H1 (cell line): ENCODE data around the gene KCNQ1. TPM values are rescaled to one million over a fixed set of nuclear protein-coding genes. Genes with fewer than 3 reads are reported as not detected.

Experiments used
- CTCF ChIA-PET: fragments of 300-600 bp; sonication (Branson Sonifier 250); formaldehyde crosslinking; loops from one replicate; lab custom pipeline; 2021; ENCODE audit not compliant: partially characterized antibody; lab: Charles Lee
- POLR2A ChIA-PET: fragments of 300-600 bp; sonication (Branson Sonifier 250); formaldehyde crosslinking; loops from one replicate; lab custom pipeline; 2021; ENCODE audit warnings: inconsistent platforms; ENCODE audit not compliant: partially characterized antibody; lab: Charles Lee
- DNase-seq, 2 experiments: peaks; one replicate each; pipeline versions ENCODE4 v3.0.0 to v3.0.0-alpha.2; 2010 to 2022; ENCODE audit warnings: low spot score in 2 of 2, low read depth in 1 of 2, mixed read lengths in 1 of 2
- FAIRE-seq: peaks from 2 replicates; lab custom pipeline; 2011; peaks lifted over from hg19 to GRCh38; lab: Jason Lieb, UNC
- H2AFZ ChIP-seq: 2 replicates; pipeline ENCODE4 v1.8.1; 2012; ENCODE audit warnings: low read length, inconsistent platforms
- H2AK5ac ChIP-seq: 2 replicates; pipeline ENCODE4 v1.6.1; 2013; ENCODE audit warnings: low read depth, low read length
- H2BK120ac ChIP-seq: replicated peaks from 2 replicates; pipeline ENCODE3; 2013; ENCODE audit warnings: low read depth, low read length, inconsistent platforms
- H2BK12ac ChIP-seq: 2 replicates; pipeline ENCODE4 v1.6.1; 2013; ENCODE audit warnings: low read depth, low read length
- H2BK15ac ChIP-seq: 2 replicates; pipeline ENCODE4 v1.6.1; 2013; ENCODE audit warnings: low read length
- H2BK20ac ChIP-seq: 2 replicates; pipeline ENCODE4 v1.6.1; 2013; ENCODE audit warnings: low read length
- H2BK5ac ChIP-seq: 2 replicates; pipeline ENCODE4 v1.6.1; 2013; ENCODE audit warnings: low read depth, low read length
- H3K14ac ChIP-seq: 2 replicates; pipeline ENCODE4 v1.6.1; 2013; ENCODE audit warnings: inconsistent platforms; ENCODE audit not compliant: insufficient read length
- H3K18ac ChIP-seq: 2 replicates; pipeline ENCODE4 v1.6.1; 2013; ENCODE audit warnings: low read length; ENCODE audit errors: extremely low read depth
- H3K23ac ChIP-seq: 2 replicates; pipeline ENCODE4 v1.6.1; 2013; ENCODE audit warnings: inconsistent platforms; ENCODE audit not compliant: insufficient read length
- H3K23me2 ChIP-seq: 2 replicates; pipeline ENCODE4 v1.6.1; 2013; ENCODE audit warnings: low read depth, low read length
- H3K27ac ChIP-seq: 2 replicates; pipeline ENCODE4 v1.6.1; 2011; ENCODE audit warnings: low read depth, low read length, inconsistent platforms
- H3K27me3 ChIP-seq, 4 experiments: replicated peaks in 1 of 4; 1 replicate in 1 of 4; 2 replicates in 3 of 4; pipeline versions ENCODE4 v1.6.1 to v1.8.1; 2011 to 2013; ENCODE audit warnings: low read length in 3 of 4, mild to moderate bottlenecking in 3 of 4, inconsistent platforms in 2 of 4, mixed read lengths in 2 of 4, moderate library complexity in 1 of 4; ENCODE audit not compliant: control insufficient read depth in 3 of 4, insufficient read depth in 3 of 4; ENCODE audit errors: extremely low read depth in 1 of 4
- H3K36me3 ChIP-seq, 4 experiments: 2 replicates each; pipeline versions ENCODE4 v1.6.1 to v1.8.1; 2011 to 2013; ENCODE audit warnings: mild to moderate bottlenecking in 4 of 4, low read length in 3 of 4, moderate library complexity in 2 of 4, control low read depth in 1 of 4, inconsistent platforms in 1 of 4; ENCODE audit not compliant: insufficient read depth in 4 of 4, control insufficient read depth in 2 of 4
- H3K4ac ChIP-seq: replicated peaks from 2 replicates; pipeline ENCODE3; 2013; ENCODE audit warnings: low read length, low read depth, mixed read lengths, inconsistent platforms; ENCODE audit not compliant: insufficient read length
- H3K4me1 ChIP-seq, 4 experiments: replicated peaks in 1 of 4; 1 replicate in 1 of 4; 2 replicates in 3 of 4; pipeline versions ENCODE4 v1.6.1 to v1.8.1; 2011 to 2013; ENCODE audit warnings: low read length in 3 of 4, inconsistent platforms in 2 of 4, mixed read lengths in 1 of 4; ENCODE audit not compliant: insufficient read depth in 4 of 4, control insufficient read depth in 3 of 4
- H3K4me2 ChIP-seq, 2 experiments: 2 replicates each; pipeline versions ENCODE4 v1.6.1 to v1.8.1; 2011 to 2013; ENCODE audit warnings: low read depth in 2 of 2, low read length in 2 of 2, control low read depth in 1 of 2, inconsistent platforms in 1 of 2, mild to moderate bottlenecking in 1 of 2; ENCODE audit not compliant: insufficient read depth in 1 of 2
- H3K4me3 ChIP-seq, 4 experiments: fragments of 200-600, 300-600 bp in 1 of 4; sonication (generic), shearing (Covaris generic), sonication (Bioruptor Twin) in 1 of 4; 2 replicates each; pipeline versions ENCODE4 v1.5.1 to v1.8.1; 2011 to 2016; ENCODE audit warnings: low read length in 4 of 4, low read depth in 3 of 4, control low read depth in 2 of 4, inconsistent platforms in 2 of 4, mild to moderate bottlenecking in 2 of 4, mixed read lengths in 1 of 4, moderate library complexity in 1 of 4; ENCODE audit not compliant: insufficient read depth in 2 of 4; ENCODE audit errors: extremely low read depth in 1 of 4
- H3K56ac ChIP-seq: replicated peaks from 2 replicates; pipeline ENCODE3; 2013; ENCODE audit warnings: low read depth, mild to moderate bottlenecking, mixed read lengths, low read length, inconsistent platforms; ENCODE audit not compliant: insufficient read length
- H3K79me1 ChIP-seq: 2 replicates; pipeline ENCODE4 v1.6.1; 2013; ENCODE audit warnings: low read depth, low read length, control low read depth
- H3K79me2 ChIP-seq, 2 experiments: 2 replicates each; pipeline versions ENCODE4 v1.6.1 to v1.8.1; 2012 to 2013; ENCODE audit warnings: low read length in 2 of 2, mild to moderate bottlenecking in 2 of 2, inconsistent platforms in 1 of 2; ENCODE audit not compliant: insufficient read depth in 2 of 2, control insufficient read depth in 1 of 2
- H3K9ac ChIP-seq, 4 experiments: replicated peaks in 1 of 4; 1 replicate in 1 of 4; 2 replicates in 3 of 4; pipeline versions ENCODE4 v1.6.1 to v1.8.1; 2011 to 2013; ENCODE audit warnings: low read depth in 3 of 4, low read length in 3 of 4, control low read depth in 2 of 4, mild to moderate bottlenecking in 2 of 4, moderate library complexity in 2 of 4, inconsistent platforms in 1 of 4; ENCODE audit errors: extremely low read depth in 1 of 4
- H3K9me3 ChIP-seq, 2 experiments: 2 replicates each; pipeline versions ENCODE4 v1.6.1 to v1.8.1; 2012 to 2013; ENCODE audit warnings: mild to moderate bottlenecking in 2 of 2, moderate library complexity in 2 of 2, control low read depth in 1 of 2, inconsistent platforms in 1 of 2, low read depth in 1 of 2, low read length in 1 of 2, mixed read lengths in 1 of 2; ENCODE audit not compliant: insufficient read depth in 2 of 2
- H4K20me1 ChIP-seq, 2 experiments: replicated peaks in 1 of 2; 2 replicates each; pipeline versions ENCODE3 to v1.8.1; 2011 to 2013; ENCODE audit warnings: inconsistent platforms in 2 of 2, low read length in 2 of 2, mild to moderate bottlenecking in 1 of 2; ENCODE audit not compliant: insufficient read depth in 2 of 2, control insufficient read depth in 1 of 2
- H4K5ac ChIP-seq: 2 replicates; pipeline ENCODE4 v1.6.1; 2013; ENCODE audit warnings: low read length, low read depth, mixed read lengths, inconsistent platforms; ENCODE audit not compliant: insufficient read length
- H4K8ac ChIP-seq: 2 replicates; pipeline ENCODE4 v1.8.0; 2013; ENCODE audit warnings: mild to moderate bottlenecking, moderate library complexity, low read length, inconsistent platforms; ENCODE audit not compliant: insufficient read depth; ENCODE audit errors: extremely low read depth
- H4K91ac ChIP-seq: replicated peaks from 2 replicates; pipeline ENCODE3; 2013; ENCODE audit warnings: low read length, mixed read lengths, inconsistent platforms; ENCODE audit not compliant: insufficient read length
- BACH1 ChIP-seq: IDR thresholded peaks from 2 replicates; pipeline ENCODE4 v1.6.1; 2012; ENCODE audit warnings: low read length, improper control_type of control experiment
- BRCA1 ChIP-seq: IDR thresholded peaks from 2 replicates; pipeline ENCODE4 v1.6.1; 2012; ENCODE audit warnings: low read depth, low read length, improper control_type of control experiment
- CHD2 ChIP-seq: IDR thresholded peaks from 2 replicates; pipeline ENCODE4 v1.6.1; 2012; ENCODE audit warnings: low read length, improper control_type of control experiment
- HDAC2 ChIP-seq, 2 experiments: fragments of 300-600 bp in 1 of 2; sonication (generic) in 1 of 2; IDR thresholded peaks; 2 replicates each; pipeline ENCODE4 v1.6.1; 2011 to 2012; ENCODE audit warnings: low read depth in 2 of 2, low read length in 2 of 2, mild to moderate bottlenecking in 2 of 2, moderate library complexity in 2 of 2, borderline replicate concordance in 1 of 2, inconsistent platforms in 1 of 2
- PHF8 ChIP-seq: fragments of 200-600 bp; sonication (generic); conservative IDR thresholded peaks from 2 replicates; pipeline ENCODE4 v1.7.1; 2012; ENCODE audit warnings: low read depth, mild to moderate bottlenecking, inconsistent platforms, low read length, moderate library complexity
- RFX5 ChIP-seq: IDR thresholded peaks from 2 replicates; pipeline ENCODE4 v1.6.1; 2011; ENCODE audit warnings: low read depth, low read length, improper control_type of control experiment, borderline replicate concordance
- WGBS, 2 experiments: shearing (Covaris generic) in 1 of 2; methylation state at CpG; one replicate each; pipeline versions ENCODE4 v1.1.6 to v1.1.7; 2013 to 2015; ENCODE audit warnings: low lambda C conversion rate in 2 of 2, mixed read lengths in 2 of 2, inconsistent platforms in 1 of 2, low coverage in 1 of 2, missing lambda C conversion rate in 1 of 2; ENCODE audit not compliant: insufficient replicate concordance in 2 of 2, insufficient coverage in 1 of 2, insufficient read length in 1 of 2; ENCODE audit errors: extremely low coverage in 1 of 2, missing lambda C conversion rate in 1 of 2; 5-methylcytosine and 5-hydroxymethylcytosine counted together
- polyA plus RNA-seq, 7 experiments: library from polyadenylated mRNA; depleted of rRNA in 3 of 7; stranded (reverse) in 5 of 7; unstranded in 2 of 7; fragments of >200 nt in 5 of 7; fragments of 200-250 nt in 2 of 7; gene quantifications; 1 replicate in 5 of 7; 2 replicates in 1 of 7; 4 replicates in 1 of 7; pipeline versions ENCODE4 v1.2.1 to v1.2.3, GENCODE V29; 2011 to 2013; ENCODE audit warnings: missing spikeins in 2 of 7, mixed read lengths in 2 of 7
- total RNA-seq: library from RNA; stranded (reverse); fragmentation: NEBNext Ultra II Directional; extraction: Animal tissue kit (Norgen Biotek cat#: 25700); gene quantifications from 2 replicates; pipeline ENCODE4 v1.2.1, GENCODE V29; 2021
- TF ChIP-seq, protein P1 (sequence below): IDR thresholded peaks from 2 replicates; pipeline ENCODE4 v1.6.1; 2011; ENCODE audit warnings: low read length, improper control_type of control experiment
- TF ChIP-seq, protein P2 (sequence below): IDR thresholded peaks from 2 replicates; pipeline ENCODE4 v1.6.1; 2012; ENCODE audit warnings: inconsistent platforms

The KCNQ1 gene
- total and polyA plus RNA-seq, 2 of the 8 experiments (the other 6 are each of a cell fraction or from before 2014, with no cell fraction given): 1.9 to 2.0 TPM

DNA sequence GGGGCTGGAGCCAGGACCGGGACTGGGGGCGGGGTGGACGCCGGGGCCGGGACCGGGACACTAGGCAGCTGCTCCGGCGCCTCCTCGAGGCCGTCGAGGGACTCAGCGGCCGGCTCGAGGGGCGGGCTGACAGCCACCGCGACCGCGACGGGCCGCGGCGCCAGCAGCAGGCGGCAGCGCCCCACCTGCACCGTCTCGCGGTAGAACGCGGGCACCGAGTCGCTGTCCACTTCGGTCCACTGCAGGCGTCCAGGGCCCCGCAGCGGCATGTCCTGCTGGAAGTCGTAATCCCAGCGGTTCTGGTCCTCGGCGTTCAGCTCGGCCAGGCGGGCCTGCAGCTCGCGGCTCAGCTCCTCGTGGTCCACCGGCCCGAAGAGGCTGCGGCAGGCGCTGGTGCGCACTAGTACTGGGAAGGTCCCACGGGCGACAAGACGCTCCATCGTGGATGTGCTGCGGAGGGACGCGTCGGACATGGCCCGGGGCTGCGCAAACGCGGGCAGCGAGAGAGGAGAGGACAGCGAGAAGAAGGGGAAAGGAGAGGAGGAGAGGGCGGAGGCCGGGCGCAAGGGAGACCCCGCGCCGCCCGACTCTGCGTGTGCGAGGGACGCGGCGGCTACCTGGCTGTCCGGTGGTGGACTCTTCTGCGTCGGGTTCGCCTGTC lies 440.3 kb downstream of the KCNQ1 start:
- Histone ChIP-seq H3K9ac (peak overlapping the region in 2 of 4 experiments; percentile 4 to 50; a peak in 2 of 7 replicates), H3K14ac (no peak overlapping the region), H3K79me2 (no peaks in the 10 kb centered on the region), H3K4me3 (peak overlapping the region; percentile 44 to 68 (median 54)), H2BK15ac (peak overlapping the region; percentile 95; the same call in 1 of the 2 replicates), H3K4me2 (peak overlapping the region; percentile 73 to 93), H2AK5ac (peak overlapping the region; percentile 87; the same call in 1 of the 2 replicates), H4K91ac (peak overlapping the region; percentile 83), H3K36me3 (peaks cover 0 to 4% (median 0%) of the 10 kb centered on the region in 4 experiments; a peak in 1 of 8 replicates), H4K8ac (peak overlapping the region; percentile 87), H2BK5ac (peak overlapping the region; percentile 75; the same call in 1 of the 2 replicates), H3K23me2 (peaks cover 12% of the 10 kb centered on the region; the same call in 1 of the 2 replicates), H3K9me3 (no peaks in the 10 kb centered on the region), H3K4ac (peak overlapping the region; percentile 73), H2BK20ac (peak overlapping the region; percentile 61; the same call in 1 of the 2 replicates), H3K56ac (peak overlapping the region; percentile 48), H4K20me1 (peaks cover 6 to 13% of the 10 kb centered on the region in 2 experiments), H4K5ac (peak overlapping the region; percentile 72), H3K4me1 (peaks cover 0 to 25% (median 21%) of the 10 kb centered on the region in 4 experiments; a peak in 6 of 7 replicates), H2BK12ac (peak overlapping the region; percentile 68; the same call in 1 of the 2 replicates), H3K79me1 (no peaks in the 10 kb centered on the region), H2BK120ac (no peak overlapping the region), H3K27me3 (peaks cover 2 to 84% (median 56%) of the 10 kb centered on the region in 4 experiments), H3K18ac (peak overlapping the region; percentile 96), H3K23ac (no peak overlapping the region), H2AFZ (no peak overlapping the region), H3K27ac (no peak overlapping the region)
- 5% methylated on average over 49 of the region's 80 CpGs; no CpG with 5 or more reads in 1 of the 2 experiments for WGBS, 2 experiments
- DNase-seq (no peak), FAIRE-seq (no peak)
- ChIA-PET CTCF (interaction anchor here (0.9 to 13.5 kb wide), 11 partner anchors 12 to 693 kb away, joined by 3 to 521 read pairs (median 3); partner anchors contain the start of gene PHLDA2), POLR2A (interaction anchor here (0.7 to 3.0 kb wide), 20 partner anchors 10 to 508 kb away, joined by 3 to 18 read pairs (median 4); partner anchors contain the start of gene CD81)
- TF ChIP-seq, protein P1, sequence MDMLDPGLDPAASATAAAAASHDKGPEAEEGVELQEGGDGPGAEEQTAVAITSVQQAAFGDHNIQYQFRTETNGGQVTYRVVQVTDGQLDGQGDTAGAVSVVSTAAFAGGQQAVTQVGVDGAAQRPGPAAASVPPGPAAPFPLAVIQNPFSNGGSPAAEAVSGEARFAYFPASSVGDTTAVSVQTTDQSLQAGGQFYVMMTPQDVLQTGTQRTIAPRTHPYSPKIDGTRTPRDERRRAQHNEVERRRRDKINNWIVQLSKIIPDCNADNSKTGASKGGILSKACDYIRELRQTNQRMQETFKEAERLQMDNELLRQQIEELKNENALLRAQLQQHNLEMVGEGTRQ: no peak
- TF ChIP-seq CHD2 (peak; percentile 8; the same call in 1 of the 2 replicates), HDAC2 (IDR thresholded peaks at IDR 0.05; ENCODE audit: borderline replicate concordance in 1 of 2, low read depth in 2 of 2, low read length in 2 of 2) (peak in 1 of 2 experiments; percentile 93; a peak in 2 of 4 replicates), BACH1 (0 out of 2 replicates have a peak, but pooled peaks have one; percentile 12), RFX5 (no peak), PHF8 (peak; percentile 44; the same call in 1 of the 2 replicates), BRCA1 (no peak)
- TF ChIP-seq, protein P2, sequence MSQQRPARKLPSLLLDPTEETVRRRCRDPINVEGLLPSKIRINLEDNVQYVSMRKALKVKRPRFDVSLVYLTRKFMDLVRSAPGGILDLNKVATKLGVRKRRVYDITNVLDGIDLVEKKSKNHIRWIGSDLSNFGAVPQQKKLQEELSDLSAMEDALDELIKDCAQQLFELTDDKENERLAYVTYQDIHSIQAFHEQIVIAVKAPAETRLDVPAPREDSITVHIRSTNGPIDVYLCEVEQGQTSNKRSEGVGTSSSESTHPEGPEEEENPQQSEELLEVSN: peak; percentile 90
